OCI-LY1 (cell line): ENCODE data around the gene RUNX3.

Experiments
- H2AFZ ChIP-seq: fragments of 200-600 bp; sonication (generic), shearing (Covaris generic); 2 replicates; pipeline ENCODE4 v1.6.0; 2014; ENCODE audit warnings: antibody characterized with exemption, mild to moderate bottlenecking, low read length
- H3F3A ChIP-seq: fragments of 200-600 bp; sonication (generic), shearing (Covaris generic); 2 replicates; pipeline ENCODE4 v1.6.0; 2014; ENCODE audit warnings: mild to moderate bottlenecking, antibody characterized with exemption, low read length, moderate library complexity; ENCODE audit not compliant: insufficient read depth
- H3K27ac ChIP-seq: fragments of 200-600 bp; sonication (generic); 2 replicates; pipeline ENCODE4 v1.5.1; 2014; ENCODE audit warnings: low read length, mixed run types, mild to moderate bottlenecking, low read depth; ENCODE audit not compliant: poor library complexity, severe bottlenecking
- H3K27me3 ChIP-seq: fragments of 200-600 bp; sonication (generic); 2 replicates; pipeline ENCODE4 v1.6.0; 2014; ENCODE audit warnings: antibody characterized with exemption, mild to moderate bottlenecking, low read length, moderate library complexity; ENCODE audit not compliant: insufficient read depth
- H3K36me3 ChIP-seq: fragments of 200-600 bp; sonication (generic); 2 replicates; pipeline ENCODE4 v1.6.1; 2014; ENCODE audit warnings: mild to moderate bottlenecking, antibody characterized with exemption, low read length, moderate library complexity, mixed read lengths; ENCODE audit not compliant: insufficient read depth
- H3K4me1 ChIP-seq: fragments of 200-600 bp; sonication (generic); 2 replicates; pipeline ENCODE4 v1.5.1; 2014; ENCODE audit warnings: mild to moderate bottlenecking, low read length, moderate library complexity; ENCODE audit not compliant: insufficient read depth, severe bottlenecking
- H3K4me2 ChIP-seq: fragments of 200-600 bp; sonication (generic), shearing (Covaris generic); 2 replicates; pipeline ENCODE4 v1.6.1; 2014; ENCODE audit warnings: low read length
- H3K4me3 ChIP-seq: fragments of 200-600 bp; sonication (generic); 2 replicates; pipeline ENCODE4 v1.5.1; 2014; ENCODE audit warnings: low read length, low read depth, mild to moderate bottlenecking, mixed read lengths; ENCODE audit not compliant: poor library complexity, severe bottlenecking
- H3K79me2 ChIP-seq: fragments of 200-600 bp; shearing (Covaris generic); 2 replicates; pipeline ENCODE4 v1.6.1; 2016; ENCODE audit warnings: mixed run types, low read length, mixed read lengths; ENCODE audit not compliant: insufficient read depth
- H3K9ac ChIP-seq: fragments of 200-600 bp; sonication (generic), shearing (Covaris generic); 2 replicates; pipeline ENCODE4 v1.6.1; 2014; ENCODE audit warnings: mild to moderate bottlenecking, low read length, mixed read lengths
- H3K9me2 ChIP-seq: fragments of 200-600 bp; sonication (generic), shearing (Covaris generic); 2 replicates; pipeline ENCODE4 v1.6.1; 2014; ENCODE audit warnings: low read depth, mild to moderate bottlenecking, low read length, mixed read lengths
- H3K9me3 ChIP-seq: fragments of 200-600 bp; shearing (Covaris generic); 2 replicates; pipeline ENCODE4 v1.6.1; 2014; ENCODE audit warnings: low read length, mixed read lengths
- H4K20me1 ChIP-seq: fragments of 200-600 bp; sonication (generic), shearing (Covaris generic); 2 replicates; pipeline ENCODE4 v1.6.0; 2016; ENCODE audit warnings: mild to moderate bottlenecking, low read length; ENCODE audit not compliant: insufficient read depth
- CTCF ChIP-seq: fragments of 200-600 bp; sonication (generic), shearing (Covaris generic); IDR thresholded peaks from 2 replicates; pipeline ENCODE4 v1.5.1; 2017; ENCODE audit warnings: mild to moderate bottlenecking, antibody characterized with exemption, low read length, moderate library complexity, mixed read lengths
- EZH2 ChIP-seq: fragments of 200-600 bp; sonication (generic), shearing (Covaris generic); IDR thresholded peaks from 2 replicates; pipeline ENCODE4 v1.8.0; 2017; ENCODE audit warnings: borderline replicate concordance, mixed run types, mild to moderate bottlenecking, antibody characterized with exemption, low read length, moderate library complexity, mixed read lengths

Gene RUNX3

DNA sequence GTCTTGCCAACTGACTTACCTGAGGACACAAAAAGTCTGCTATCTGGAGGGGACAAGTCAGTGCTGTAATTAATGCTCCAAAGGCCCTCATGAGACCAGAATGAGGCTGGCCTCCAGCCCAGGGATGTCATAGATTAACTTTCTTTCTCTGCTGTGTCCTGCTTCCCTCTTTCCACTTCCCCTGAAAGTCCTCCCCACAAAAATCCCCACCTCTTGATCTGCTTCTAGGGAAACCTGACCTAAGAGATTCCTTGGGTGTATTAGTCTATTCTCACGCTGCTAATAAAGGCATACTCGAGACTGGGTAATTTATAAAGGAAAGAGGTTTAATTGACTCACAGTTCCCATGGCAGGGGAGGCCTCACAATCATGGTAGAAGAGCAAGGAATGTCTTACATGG is 39.2 kb downstream of the RUNX3 start:
- no peak overlapping the region for H2AFZ ChIP-seq
- H3K4me2 ChIP-seq: no peak overlapping the region
- H3K9me3 ChIP-seq: no peaks in the 10 kb centered on the region
- no peaks in the 10 kb centered on the region for H3K4me1 ChIP-seq
- H4K20me1 ChIP-seq: no peaks in the 10 kb centered on the region
- H3K36me3 ChIP-seq: no peaks in the 10 kb centered on the region
- H3K79me2 ChIP-seq: no peaks in the 10 kb centered on the region
- no peak overlapping the region for H3K9ac ChIP-seq
- no peak overlapping the region for H3K27ac ChIP-seq
- peaks cover 8% of the 10 kb centered on the region; the same call in 1 of the 2 replicates for H3K27me3 ChIP-seq
- no peak for TF ChIP-seq EZH2
- no peak for TF ChIP-seq CTCF
- H3K9me2 ChIP-seq: no peaks in the 10 kb centered on the region
- H3K4me3 ChIP-seq: no peak overlapping the region
- H3F3A ChIP-seq: no peaks in the 10 kb centered on the region

DNA sequence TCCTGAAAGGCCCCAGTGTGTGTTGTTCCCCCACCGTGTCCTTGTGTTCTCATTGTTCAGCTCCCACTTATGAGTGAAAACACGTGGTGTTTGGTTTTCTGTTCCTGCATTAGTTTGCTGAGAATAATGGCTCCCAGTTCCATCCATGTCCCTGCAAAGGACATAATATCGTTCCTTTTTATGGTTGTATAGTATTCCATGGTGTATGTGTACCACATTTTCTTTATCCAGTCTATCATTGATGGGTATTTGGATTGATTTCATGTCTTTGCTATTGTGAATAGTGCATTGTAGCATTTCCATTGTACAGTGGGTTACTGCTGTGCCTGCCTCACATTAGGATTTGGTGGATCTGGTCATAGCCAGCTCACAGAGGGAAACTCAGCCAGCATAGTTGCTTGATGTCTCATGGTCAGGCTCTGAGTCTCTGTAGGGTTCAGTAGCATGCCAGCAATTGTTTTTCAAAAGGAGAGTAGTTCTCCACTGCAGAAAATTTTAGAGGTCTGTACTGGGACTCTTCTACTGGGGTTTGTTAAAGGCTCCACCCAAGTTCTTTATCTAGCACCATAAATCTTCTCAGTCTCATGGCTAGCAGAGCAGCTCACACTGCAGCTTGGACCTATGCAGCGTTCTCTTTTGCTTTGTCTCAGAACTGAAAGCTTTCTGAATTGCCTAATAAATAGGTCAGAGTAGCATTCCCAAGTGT is 41.0 kb downstream of the RUNX3 start:
- H2AFZ ChIP-seq: no peak overlapping the region
- H3K27me3 ChIP-seq: peaks cover 8% of the 10 kb centered on the region; the same call in 1 of the 2 replicates
- H3K4me1 ChIP-seq: no peaks in the 10 kb centered on the region
- H3K27ac ChIP-seq: no peak overlapping the region
- H3K9me3 ChIP-seq: no peaks in the 10 kb centered on the region
- no peaks in the 10 kb centered on the region for H4K20me1 ChIP-seq
- TF ChIP-seq EZH2 (no peak), CTCF (no peak)
- no peak overlapping the region for H3K9ac ChIP-seq
- no peaks in the 10 kb centered on the region for H3K79me2 ChIP-seq
- no peak overlapping the region for H3K4me3 ChIP-seq
- no peaks in the 10 kb centered on the region for H3K36me3 ChIP-seq
- H3F3A ChIP-seq: no peaks in the 10 kb centered on the region
- no peaks in the 10 kb centered on the region for H3K9me2 ChIP-seq
- H3K4me2 ChIP-seq: no peak overlapping the region

- Histone ChIP-seq H3K9ac (no peak overlapping the region), H3K4me2 (no peak overlapping the region)
- TF ChIP-seq CTCF (no peak), EZH2 (no peak)
These were observed 41.8 kb downstream of the RUNX3 start for GRCh38 chr1:24888061-24888970.

More at GRCh38 chr1:24888061-24888970, 41.8 kb downstream of the RUNX3 start:
- no peak overlapping the region for H2AFZ ChIP-seq
- no peaks in the 10 kb centered on the region for H3K4me1 ChIP-seq
- H3K9me3 ChIP-seq: no peaks in the 10 kb centered on the region
- no peaks in the 10 kb centered on the region for H3F3A ChIP-seq
- no peaks in the 10 kb centered on the region for H3K9me2 ChIP-seq
- no peaks in the 10 kb centered on the region; the same call in 1 of the 2 replicates for H3K36me3 ChIP-seq
- no peaks in the 10 kb centered on the region for H4K20me1 ChIP-seq
- no peaks in the 10 kb centered on the region for H3K79me2 ChIP-seq
- H3K27ac ChIP-seq: no peak overlapping the region
- H3K27me3 ChIP-seq: peaks cover 8% of the 10 kb centered on the region; the same call in 1 of the 2 replicates
- H3K4me3 ChIP-seq: no peak overlapping the region
